ENCODE measurements around the gene ORMDL2.

The ORMDL2 gene

GRCh38 chr12:55817345-55818139, at the start of gene ORMDL2, which contains the start of gene SARNP:
Gene ORMDL2 (plus strand): TSS chr12:55818041. CDS start chr12:55819000, 959 bp downstream.
Gene SARNP (minus strand): TSS chr12:55817724. CDS start chr12:55817701, 23 bp downstream.
- peak; percentile 94 for DNase-seq

GRCh38 chr12:55771736-55772135, 46.1 kb upstream of the ORMDL2 start:
- DNase-seq, result no peak

GRCh38 chr12:55777856-55778255, 40.0 kb upstream of the ORMDL2 start:
- no peak for DNase-seq

- no peak for DNase-seq
Observed at GRCh38 chr12:55780685-55781084, 37.2 kb upstream of the ORMDL2 start.

GRCh38 chr12:55788546-55788945, 29.3 kb upstream of the ORMDL2 start:
- DNase-seq, result no peak

GRCh38 chr12:55789171-55789570, 28.7 kb upstream of the ORMDL2 start:
- DNase-seq, result no peak

- DNase-seq, result no peak
Observed at GRCh38 chr12:55789893-55790292, 27.9 kb upstream of the ORMDL2 start.

GRCh38 chr12:55795950-55796349, 21.9 kb upstream of the ORMDL2 start:
- DNase-seq, result no peak

GRCh38 chr12:55797068-55797467, 20.8 kb upstream of the ORMDL2 start:
- no peak for DNase-seq

GRCh38 chr12:55797550-55797949, 20.3 kb upstream of the ORMDL2 start:
- no peak for DNase-seq

GRCh38 chr12:55806982-55807381, 10.9 kb upstream of the ORMDL2 start:
- DNase-seq, result no peak

- no peak for DNase-seq
Observed at GRCh38 chr12:55809274-55809673, 8.6 kb upstream of the ORMDL2 start.

- DNase-seq, result no peak
Observed at GRCh38 chr12:55812088-55812487, 5.8 kb upstream of the ORMDL2 start.

- DNase-seq, result no peak
Observed at GRCh38 chr12:55814257-55814656, 3.6 kb upstream of the ORMDL2 start.

GRCh38 chr12:55815473-55815872, 2.4 kb upstream of the ORMDL2 start:
- DNase-seq, result no peak

- no peak for DNase-seq
Observed at GRCh38 chr12:55816881-55817344, 928 bp upstream of the ORMDL2 start.

- DNase-seq, result no peak
Observed at GRCh38 chr12:55818140-55818728, 393 bp downstream of the ORMDL2 start.

- DNase-seq, result no peak
Observed at GRCh38 chr12:55818886-55819285, 1.0 kb downstream of the ORMDL2 start.

- DNase-seq, result no peak
Observed at GRCh38 chr12:55820679-55821078, 2.8 kb downstream of the ORMDL2 start.

GRCh38 chr12:55822228-55822627, 4.4 kb downstream of the ORMDL2 start:
- no peak for DNase-seq

- DNase-seq, result no peak
Observed at GRCh38 chr12:55823419-55823818, 5.6 kb downstream of the ORMDL2 start.

- DNase-seq, result no peak
Observed at GRCh38 chr12:55824726-55825125, 6.9 kb downstream of the ORMDL2 start.

- no peak for DNase-seq
Observed at GRCh38 chr12:55827806-55828205, 10.0 kb downstream of the ORMDL2 start.

GRCh38 chr12:55828357-55828756, 10.5 kb downstream of the ORMDL2 start:
- no peak for DNase-seq
